ENCODE data around the gene CDC45. TPM values are rescaled to one million over a fixed set of nuclear protein-coding genes. Genes with fewer than 3 reads are reported as not detected.

Gene CDC45
- total and polyA plus RNA-seq, 2 of the 13 experiments (the other 11 are each of a cell fraction or from before 2014, with no cell fraction given), result 14.4 to 36.3 TPM

- BruUV-seq (replicated peaks), result no TSS peak
- no peak for TF ChIP-seq ZBTB42 (CRISPR knock-in tag; IDR thresholded peaks at IDR 0.05)
- TF ChIP-seq ZFAT (CRISPR knock-in tag; conservative IDR thresholded peaks at IDR 0.05), result no peak
- no peak for TF ChIP-seq NFATC3 (CRISPR knock-in tag; IDR thresholded peaks at IDR 0.05)
- no peak for TF ChIP-seq NFKB2 (CRISPR knock-in tag; IDR thresholded peaks at IDR 0.05; ENCODE audit: borderline replicate concordance)
- no peak for TF ChIP-seq RBM39 (IDR thresholded peaks at IDR 0.05; ENCODE audit: low read depth, low read length, poor library complexity, severe bottlenecking)
- no peak for TF ChIP-seq CENPT (CRISPR knock-in tag; IDR thresholded peaks at IDR 0.05; ENCODE audit: low read depth)
- TF ChIP-seq, protein P1, sequence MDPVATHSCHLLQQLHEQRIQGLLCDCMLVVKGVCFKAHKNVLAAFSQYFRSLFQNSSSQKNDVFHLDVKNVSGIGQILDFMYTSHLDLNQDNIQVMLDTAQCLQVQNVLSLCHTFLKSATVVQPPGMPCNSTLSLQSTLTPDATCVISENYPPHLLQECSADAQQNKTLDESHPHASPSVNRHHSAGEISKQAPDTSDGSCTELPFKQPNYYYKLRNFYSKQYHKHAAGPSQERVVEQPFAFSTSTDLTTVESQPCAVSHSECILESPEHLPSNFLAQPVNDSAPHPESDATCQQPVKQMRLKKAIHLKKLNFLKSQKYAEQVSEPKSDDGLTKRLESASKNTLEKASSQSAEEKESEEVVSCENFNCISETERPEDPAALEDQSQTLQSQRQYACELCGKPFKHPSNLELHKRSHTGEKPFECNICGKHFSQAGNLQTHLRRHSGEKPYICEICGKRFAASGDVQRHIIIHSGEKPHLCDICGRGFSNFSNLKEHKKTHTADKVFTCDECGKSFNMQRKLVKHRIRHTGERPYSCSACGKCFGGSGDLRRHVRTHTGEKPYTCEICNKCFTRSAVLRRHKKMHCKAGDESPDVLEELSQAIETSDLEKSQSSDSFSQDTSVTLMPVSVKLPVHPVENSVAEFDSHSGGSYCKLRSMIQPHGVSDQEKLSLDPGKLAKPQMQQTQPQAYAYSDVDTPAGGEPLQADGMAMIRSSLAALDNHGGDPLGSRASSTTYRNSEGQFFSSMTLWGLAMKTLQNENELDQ (CRISPR knock-in tag; IDR thresholded peaks at IDR 0.05; ENCODE audit: borderline replicate concordance), result no peak
- TF ChIP-seq ZNF577 (CRISPR knock-in tag; IDR thresholded peaks at IDR 0.05; ENCODE audit: borderline replicate concordance, low read depth), result no peak
- no peak for TF ChIP-seq MYPOP (CRISPR knock-in tag; IDR thresholded peaks at IDR 0.05)
- TF ChIP-seq SETDB1 (CRISPR knock-in tag; IDR thresholded peaks at IDR 0.05; ENCODE audit: borderline replicate concordance), result no peak
- TF ChIP-seq ZNF501 (CRISPR knock-in tag; IDR thresholded peaks at IDR 0.05), result no peak
- H3K27ac ChIP-seq (ENCODE audit: extremely low read length, insufficient read depth, low read length), result no peak overlapping the region
- H4K20me1 ChIP-seq (ENCODE audit: insufficient read depth, low read length), result peaks cover 14% of the 10 kb centered on the region
- ATAC-seq (no peak), FAIRE-seq (no peak), DNase-seq (ENCODE audit: low spot score) (no peak)
- in situ Hi-C loops (cut with HindIII; ENCODE audit: extremely low pct_ligation_motif_present, low pct_unique_long_range_greater_than_20kb) (no loop called here), intact Hi-C loops (cut with micrococcal nuclease; ENCODE audit: unreplicated experiment) (loop anchor here (5.0 kb wide), 1 partner anchor 257 kb away; the partner anchor contains the start of gene SLC25A1)
- no peak overlapping the region for H3K4me3 ChIP-seq (replicated peaks in 1 of 3; ENCODE audit: insufficient read depth in 1 of 3, low read depth in 2 of 3, low read length in 3 of 3)
- H3K9ac ChIP-seq (ENCODE audit: insufficient read depth, low read depth, low read length), result no peak overlapping the region
- no peaks in the 10 kb centered on the region; a peak in 1 of 5 replicates for H3K27me3 ChIP-seq (ENCODE audit: control insufficient read depth in 1 of 2, insufficient read depth in 2 of 2, low read length in 2 of 2)
- peaks cover 19% of the 10 kb centered on the region for H3K4me1 ChIP-seq (ENCODE audit: insufficient read depth, low read length)
- peaks cover 1 to 25% of the 10 kb centered on the region in 2 experiments for H3K36me3 ChIP-seq (replicated peaks in 1 of 2; ENCODE audit: control insufficient read depth in 1 of 2, insufficient read depth in 2 of 2, low read length in 2 of 2)
- H3K9me3 ChIP-seq (ENCODE audit: low read length), result no peaks in the 10 kb centered on the region
- no peak overlapping the region for H3K4me2 ChIP-seq (ENCODE audit: low read depth, low read length)
- CTCF ChIA-PET (ENCODE audit: low intra/inter-chr PET ratio, low total read pairs), result no interaction called here
- H3K79me2 ChIP-seq (ENCODE audit: insufficient read depth, low read length), result peaks cover 26% of the 10 kb centered on the region
- WGBS (ENCODE audit: low lambda C conversion rate), result 96% methylated on average over 7 of the region's 7 CpGs
- no peak overlapping the region for H2AFZ ChIP-seq (ENCODE audit: low read length)
- POLR2A ChIA-PET, result no interaction called here
These were observed 45.3 kb upstream of the CDC45 start for GRCh38 chr22:19434401-19434800.

Measured in HepG2 (cell line).